Cardiac septum (tissue), 1 donor: ENCODE results near the gene RNF213. TPM values are rescaled to one million over a fixed set of nuclear protein-coding genes. Genes with fewer than 3 reads are reported as not detected.
A peak's percentile ranks its signal among the peaks of the same experiment; 100 is the strongest.
"Not testable (repeated sequence)": the region's sequence is repeated elsewhere in the genome, so short reads cannot be mapped to it uniquely, and the experiment has no call there.

Experiments used
- DNase-seq: peaks from one replicate; pipeline ENCODE4 v3.0.0-alpha.2; 2020; ENCODE audit warnings: low spot score
- intact Hi-C: fragments of 100-400 bp; cut with DNase I; formaldehyde crosslinking; loops from one replicate; pipeline ENCODE4 v1.14.0; 2022
- total RNA-seq: library from RNA; stranded (reverse); fragmentation: NEBNext Ultra II Directional; extraction: Animal tissue kit (Norgen Biotek cat#: 25700); gene quantifications from one replicate; pipeline ENCODE4 v1.2.1, GENCODE V29; 2021
- donor health status: DM: no; HTN: no; CAD: no.

The RNF213 gene
- total RNA-seq, 1 donor from 2014 or later = 46.4 TPM

GRCh38 chr17:80247561-80247960 lies 13.1 kb upstream of the RNF213 start:
- intact Hi-C loops = no loop called here
- no peak for DNase-seq

- intact Hi-C loops = no loop called here
- no peak for DNase-seq
Observed at GRCh38 chr17:80248001-80248893, 12.4 kb upstream of the RNF213 start.

GRCh38 chr17:80248894-80249710 lies 11.6 kb upstream of the RNF213 start:
- DNase-seq = no peak

GRCh38 chr17:80251966-80252365 lies 8.7 kb upstream of the RNF213 start:
- no peak for DNase-seq
- intact Hi-C loops = no loop called here

More at GRCh38 chr17:80248894-80249710, 11.6 kb upstream of the RNF213 start:
- intact Hi-C loops = no loop called here

- intact Hi-C loops = no loop called here
- DNase-seq = peak; percentile 86
Observed at GRCh38 chr17:80252871-80253270, 7.8 kb upstream of the RNF213 start.

- intact Hi-C loops = no loop called here
- DNase-seq = no peak
Observed at GRCh38 chr17:80253631-80254395, 6.8 kb upstream of the RNF213 start.

- intact Hi-C loops = no loop called here
- DNase-seq = no peak
Observed at GRCh38 chr17:80254396-80255251, 6.0 kb upstream of the RNF213 start.

GRCh38 chr17:80256034-80256350 lies 4.7 kb upstream of the RNF213 start:
- no peak for DNase-seq
- intact Hi-C loops = no loop called here

GRCh38 chr17:80257716-80258213 lies 2.9 kb upstream of the RNF213 start:
- no peak for DNase-seq

GRCh38 chr17:80258296-80258695 lies 2.4 kb upstream of the RNF213 start:
- intact Hi-C loops, DNase-seq: not testable (repeated sequence)

More at GRCh38 chr17:80257716-80258213, 2.9 kb upstream of the RNF213 start:
- intact Hi-C loops = no loop called here

GRCh38 chr17:80259457-80260068 lies 1.1 kb upstream of the RNF213 start:
- intact Hi-C loops = loop anchor here (5.0 kb wide), 1 partner anchor 157 kb away; the partner anchor contains the start of gene GAA
- no peak for DNase-seq

- DNase-seq = peak; percentile 89
- intact Hi-C loops = loop anchor here (5.0 kb wide), 1 partner anchor 158 kb away; the partner anchor contains the start of gene GAA
Observed at GRCh38 chr17:80260069-80260535, 550 bp upstream of the RNF213 start.

GRCh38 chr17:80261159-80261894 lies 675 bp downstream of the RNF213 start:
- intact Hi-C loops = loop anchor here (5.0 kb wide), 1 partner anchor 159 kb away; the partner anchor contains the start of gene GAA
- no peak for DNase-seq

GRCh38 chr17:80261895-80262279 lies 1.2 kb downstream of the RNF213 start:
- intact Hi-C loops = loop anchor here (2.0 to 5.0 kb wide), 2 partner anchors 115 to 160 kb away; partner anchors contain the start of genes EIF4A3 and GAA

GRCh38 chr17:80262291-80262690 lies 1.6 kb downstream of the RNF213 start:
- intact Hi-C loops = loop anchor here (2.0 to 5.0 kb wide), 2 partner anchors 115 to 160 kb away; partner anchors contain the start of genes EIF4A3 and GAA
- no peak for DNase-seq

More at GRCh38 chr17:80261895-80262279, 1.2 kb downstream of the RNF213 start:
- DNase-seq = no peak

GRCh38 chr17:80262775-80263244 lies 2.2 kb downstream of the RNF213 start:
- intact Hi-C loops = loop anchor here (2.0 to 5.0 kb wide), 2 partner anchors 116 to 161 kb away; partner anchors contain the start of genes EIF4A3 and GAA
- DNase-seq = no peak
